Osteocyte (in vitro differentiated cells): ENCODE results near the gene C22orf39. TPM values are rescaled to one million over a fixed set of nuclear protein-coding genes. Genes with fewer than 3 reads are reported as not detected.

Source experiments
- DNase-seq: peaks from one replicate; pipeline ENCODE4 v3.0.0; 2021; ENCODE audit warnings: mixed read lengths; ENCODE audit not compliant: unreplicated experiment; ENCODE audit errors: extremely low spot score
- H3K27ac Mint-ChIP-seq: one replicate; pipeline ENCODE4 v1.8.0; 2021; ENCODE audit warnings: mild to moderate bottlenecking, mixed read lengths; ENCODE audit not compliant: unreplicated experiment
- H3K27me3 Mint-ChIP-seq: one replicate; pipeline ENCODE4 v1.8.0; 2021; ENCODE audit warnings: mixed read lengths; ENCODE audit not compliant: unreplicated experiment
- H3K36me3 Mint-ChIP-seq: one replicate; pipeline ENCODE4 v1.8.0; 2021; ENCODE audit warnings: mixed read lengths; ENCODE audit not compliant: unreplicated experiment
- H3K4me1 Mint-ChIP-seq: one replicate; pipeline ENCODE4 v1.8.0; 2021; ENCODE audit warnings: mixed read lengths; ENCODE audit not compliant: unreplicated experiment
- H3K4me3 Mint-ChIP-seq: one replicate; pipeline ENCODE4 v1.8.0; 2021; ENCODE audit warnings: mild to moderate bottlenecking, moderate library complexity, mixed read lengths; ENCODE audit not compliant: unreplicated experiment
- H3K9me3 Mint-ChIP-seq: one replicate; pipeline ENCODE4 v1.8.0; 2021; ENCODE audit warnings: mixed read lengths; ENCODE audit not compliant: unreplicated experiment
- CTCF ChIP-seq: fragments of 200-600 bp; sonication (generic); IDR thresholded peaks from 2 replicates; pipeline ENCODE4 v1.5.0; 2021; ENCODE audit warnings: antibody characterized with exemption, mild to moderate bottlenecking, moderate library complexity
- long read RNA-seq: library from polyadenylated mRNA; unstranded; transcript quantifications from one replicate; pipeline ENCODE4 v2.0.0, GENCODE V29; 2021
- total RNA-seq: library from RNA; stranded (reverse); gene quantifications from 2 replicates; pipeline ENCODE4 v1.2.1, GENCODE V29; 2021

C22orf39 gene
- 29.0 and 30.1 TPM in 2 replicates for total RNA-seq
- long read RNA-seq, transcript C22orf39-202 (3 exons, 3,350 nt), result major isoform, 40 of 59 reads
- long read RNA-seq, partial matches to known transcripts, result 5 of 59 reads
- long read RNA-seq, other reads (novel, unspliced or antisense), result 10 of 59 reads

- peak within 1 kb of the TSS; percentile 96 for H3K4me3 Mint-ChIP-seq
- H3K9me3 Mint-ChIP-seq, result no peaks in the 10 kb centered on the region
- TF ChIP-seq CTCF, result no peak
- DNase-seq, result peak; percentile 94
- peaks cover 26% of the 10 kb centered on the region for H3K4me1 Mint-ChIP-seq
- H3K27ac Mint-ChIP-seq, result peak within 1 kb of the TSS; percentile 93
- H3K36me3 Mint-ChIP-seq, result peaks cover 22% of the 10 kb centered on the region
- no peaks in the 10 kb centered on the region for H3K27me3 Mint-ChIP-seq
Measured at GRCh38 chr22:19447330-19448075, at the start of gene C22orf39. Gene C22orf39, minus strand, starts transcription at chr22:19447711. Its CDS starts 23 bp downstream, at chr22:19447688.

- no peak for DNase-seq
- Mint-ChIP-seq H3K4me1 (peaks cover 5% of the 10 kb centered on the region), H3K36me3 (no peaks in the 10 kb centered on the region), H3K27ac (peak overlapping the region; percentile 52), H3K9me3 (no peaks in the 10 kb centered on the region), H3K27me3 (no peaks in the 10 kb centered on the region), H3K4me3 (no peak overlapping the region)
- TF ChIP-seq CTCF, result no peak
Measured at GRCh38 chr22:19497245-19497644, 49.7 kb upstream of the C22orf39 start.

GRCh38 chr22:19496324-19496630 lies 48.8 kb upstream of the C22orf39 start:
- no peak overlapping the region for H3K4me3 Mint-ChIP-seq
- H3K27me3 Mint-ChIP-seq, result no peaks in the 10 kb centered on the region
- H3K4me1 Mint-ChIP-seq, result peaks cover 5% of the 10 kb centered on the region
- DNase-seq, result no peak
- no peak overlapping the region for H3K27ac Mint-ChIP-seq
- no peaks in the 10 kb centered on the region for H3K36me3 Mint-ChIP-seq
- TF ChIP-seq CTCF, result no peak
- H3K9me3 Mint-ChIP-seq, result no peaks in the 10 kb centered on the region

GRCh38 chr22:19495562-19496323 lies 48.2 kb upstream of the C22orf39 start:
- no peak overlapping the region for H3K4me3 Mint-ChIP-seq
- H3K27ac Mint-ChIP-seq, result no peak overlapping the region
- H3K27me3 Mint-ChIP-seq, result no peaks in the 10 kb centered on the region
- peaks cover 5% of the 10 kb centered on the region for H3K4me1 Mint-ChIP-seq
- no peak for DNase-seq
- no peaks in the 10 kb centered on the region for H3K9me3 Mint-ChIP-seq
- TF ChIP-seq CTCF, result peak; percentile 52
- no peaks in the 10 kb centered on the region for H3K36me3 Mint-ChIP-seq

GRCh38 chr22:19494676-19495173 lies 47.2 kb upstream of the C22orf39 start:
- H3K4me3 Mint-ChIP-seq, result no peak overlapping the region
- DNase-seq, result no peak
- no peaks in the 10 kb centered on the region for H3K27me3 Mint-ChIP-seq
- no peaks in the 10 kb centered on the region for H3K36me3 Mint-ChIP-seq
- no peaks in the 10 kb centered on the region for H3K9me3 Mint-ChIP-seq
- peaks cover 7% of the 10 kb centered on the region for H3K4me1 Mint-ChIP-seq
- TF ChIP-seq CTCF, result no peak
- no peak overlapping the region for H3K27ac Mint-ChIP-seq
